Measurements from ENCODE around the gene KMT5C. TPM values are rescaled to one million over a fixed set of nuclear protein-coding genes. Genes with fewer than 3 reads are reported as not detected.

KMT5C gene
- total and polyA plus RNA-seq, 2 donors = 7.7 to 23.5 TPM

- H3K27me3 ChIP-seq (ENCODE audit: control insufficient read depth in 2 of 2, insufficient read depth in 1 of 2, low read length in 1 of 2) = peaks cover 16 to 79% of the 10 kb centered on the region in 2 donors
- WGBS = 61% methylated on average over 21 of the region's 21 CpGs
- no peak for DNase-seq (ENCODE audit: low read depth in 6 of 9, low spot score in 9 of 9)
- no peaks in the 10 kb centered on the region for H3K9me3 ChIP-seq (ENCODE audit: control insufficient read depth in 2 of 2, insufficient read depth in 1 of 2, low read length in 1 of 2)
- H3K27ac ChIP-seq (ENCODE audit: low read depth in 1 of 2, low read length in 1 of 2) = no peak within 1 kb of the TSS
- H3K36me3 ChIP-seq (ENCODE audit: control insufficient read depth in 2 of 2, insufficient read depth in 2 of 2, low read length in 1 of 2) = no peaks in the 10 kb centered on the region
- peaks cover 0 to 7% of the 10 kb centered on the region in 2 donors for H3K4me1 ChIP-seq (ENCODE audit: control insufficient read depth in 2 of 2, insufficient read depth in 2 of 2, low read length in 2 of 2)
- no peak within 1 kb of the TSS for H3K4me3 ChIP-seq (ENCODE audit: low read length in 2 of 2)
Observed at GRCh38 chr19:55376241-55376933, 36.7 kb downstream of the KMT5C start, which contains the start of gene TMEM190. Gene TMEM190 (plus strand): TSS chr19:55376826. CDS start chr19:55376854, 28 bp downstream.

GRCh38 chr19:55377356-55378131 lies 37.9 kb downstream of the KMT5C start:
- Histone ChIP-seq H3K4me1 (ENCODE audit: control insufficient read depth in 2 of 2, insufficient read depth in 2 of 2, low read length in 2 of 2) (peaks cover 0 to 5% of the 10 kb centered on the region in 2 donors), H3K27ac (ENCODE audit: low read depth in 1 of 2, low read length in 1 of 2) (no peak overlapping the region), H3K9me3 (ENCODE audit: control insufficient read depth in 2 of 2, insufficient read depth in 1 of 2, low read length in 1 of 2) (no peaks in the 10 kb centered on the region), H3K4me3 (ENCODE audit: low read length in 2 of 2) (no peak overlapping the region), H3K27me3 (ENCODE audit: control insufficient read depth in 2 of 2, insufficient read depth in 1 of 2, low read length in 1 of 2) (peaks cover 10 to 67% of the 10 kb centered on the region in 2 donors), H3K36me3 (ENCODE audit: control insufficient read depth in 2 of 2, insufficient read depth in 2 of 2, low read length in 1 of 2) (no peaks in the 10 kb centered on the region)
- WGBS = 60% methylated on average over 43 of the region's 43 CpGs
- DNase-seq (ENCODE audit: low read depth in 6 of 9, low spot score in 9 of 9) = no peak

GRCh38 chr19:55379174-55379573 lies 39.5 kb downstream of the KMT5C start:
- peaks cover 4 to 12% of the 10 kb centered on the region in 2 donors for H3K4me1 ChIP-seq (ENCODE audit: control insufficient read depth in 2 of 2, insufficient read depth in 2 of 2, low read length in 2 of 2)
- no peak overlapping the region for H3K4me3 ChIP-seq (ENCODE audit: low read length in 2 of 2)
- H3K36me3 ChIP-seq (ENCODE audit: control insufficient read depth in 2 of 2, insufficient read depth in 2 of 2, low read length in 1 of 2) = no peaks in the 10 kb centered on the region
- WGBS = 77% methylated on average over 11 of the region's 11 CpGs
- H3K27ac ChIP-seq (ENCODE audit: low read depth in 1 of 2, low read length in 1 of 2) = no peak overlapping the region
- no peaks in the 10 kb centered on the region for H3K9me3 ChIP-seq (ENCODE audit: control insufficient read depth in 2 of 2, insufficient read depth in 1 of 2, low read length in 1 of 2)
- H3K27me3 ChIP-seq (ENCODE audit: control insufficient read depth in 2 of 2, insufficient read depth in 1 of 2, low read length in 1 of 2) = peaks cover 8 to 51% of the 10 kb centered on the region in 2 donors
- DNase-seq (ENCODE audit: low read depth in 6 of 9, low spot score in 9 of 9) = no peak

DNA sequence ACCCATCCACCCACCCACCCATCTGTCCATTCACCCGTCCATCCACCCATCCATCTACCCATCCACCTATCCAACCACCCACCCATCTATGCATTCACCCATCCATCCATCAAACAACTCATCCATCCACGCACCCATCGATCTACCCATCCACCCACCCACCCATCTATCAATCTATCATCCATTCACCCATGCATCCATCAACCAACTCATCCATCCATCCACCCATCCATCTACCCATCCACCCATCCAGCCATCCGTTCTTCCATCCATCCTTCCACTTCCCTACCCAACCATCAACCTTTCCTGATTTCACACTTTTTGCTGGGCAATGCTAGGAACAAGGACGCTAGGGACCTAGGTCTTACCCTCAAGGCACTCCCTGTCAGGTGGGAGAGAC lies 42.3 kb downstream of the KMT5C start:
- peaks cover 0 to 22% of the 10 kb centered on the region in 2 donors for H3K27me3 ChIP-seq (ENCODE audit: control insufficient read depth in 2 of 2, insufficient read depth in 1 of 2, low read length in 1 of 2)
- H3K4me3 ChIP-seq (ENCODE audit: low read length in 2 of 2) = no peak overlapping the region
- 99% methylated on average over 5 of the region's 5 CpGs for WGBS
- peaks cover 14 to 26% of the 10 kb centered on the region in 2 donors for H3K4me1 ChIP-seq (ENCODE audit: control insufficient read depth in 2 of 2, insufficient read depth in 2 of 2, low read length in 2 of 2)
- peaks cover 0 to 6% of the 10 kb centered on the region in 2 donors for H3K36me3 ChIP-seq (ENCODE audit: control insufficient read depth in 2 of 2, insufficient read depth in 2 of 2, low read length in 1 of 2)
- no peak overlapping the region for H3K27ac ChIP-seq (ENCODE audit: low read depth in 1 of 2, low read length in 1 of 2)
- no peaks in the 10 kb centered on the region for H3K9me3 ChIP-seq (ENCODE audit: control insufficient read depth in 2 of 2, insufficient read depth in 1 of 2, low read length in 1 of 2)
- no peak for DNase-seq (ENCODE audit: low read depth in 6 of 9, low spot score in 9 of 9)

DNA sequence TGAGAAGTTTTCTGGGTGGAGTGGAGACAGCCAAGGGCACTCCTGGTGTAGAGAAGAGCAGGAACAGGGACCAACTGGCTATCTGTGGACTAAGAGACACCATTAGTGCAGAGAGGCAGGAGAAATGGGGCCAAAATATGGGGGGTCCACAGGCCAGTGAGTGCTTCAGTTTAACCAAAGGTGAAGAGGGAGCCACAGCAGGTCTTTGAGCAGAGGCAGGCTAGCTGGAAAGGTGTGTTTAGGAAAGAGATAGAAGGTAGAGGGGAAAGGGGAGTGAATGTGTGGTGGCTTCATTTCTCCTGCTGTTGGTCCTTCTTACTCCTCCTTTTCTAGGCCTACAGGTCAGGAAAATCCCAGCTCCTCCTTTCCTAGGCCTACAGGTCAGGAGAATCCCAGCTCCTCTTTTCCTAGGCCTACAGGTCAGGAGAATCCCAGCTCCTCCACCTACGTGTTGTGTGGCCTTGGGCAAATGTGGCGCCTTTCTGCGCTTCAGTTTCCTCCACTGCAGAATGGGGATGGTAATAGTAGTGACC lies 42.9 kb downstream of the KMT5C start:
- no peak overlapping the region for H3K4me3 ChIP-seq (ENCODE audit: low read length in 2 of 2)
- H3K36me3 ChIP-seq (ENCODE audit: control insufficient read depth in 2 of 2, insufficient read depth in 2 of 2, low read length in 1 of 2) = peaks cover 5 to 11% of the 10 kb centered on the region in 2 donors
- no peak overlapping the region for H3K27ac ChIP-seq (ENCODE audit: low read depth in 1 of 2, low read length in 1 of 2)
- no peak for DNase-seq (ENCODE audit: low read depth in 6 of 9, low spot score in 9 of 9)
- H3K4me1 ChIP-seq (ENCODE audit: control insufficient read depth in 2 of 2, insufficient read depth in 2 of 2, low read length in 2 of 2) = peaks cover 19 to 32% of the 10 kb centered on the region in 2 donors
- WGBS = 97% methylated on average over 3 of the region's 3 CpGs
- H3K27me3 ChIP-seq (ENCODE audit: control insufficient read depth in 2 of 2, insufficient read depth in 1 of 2, low read length in 1 of 2) = peaks cover 0 to 17% of the 10 kb centered on the region in 2 donors
- H3K9me3 ChIP-seq (ENCODE audit: control insufficient read depth in 2 of 2, insufficient read depth in 1 of 2, low read length in 1 of 2) = no peaks in the 10 kb centered on the region

DNA sequence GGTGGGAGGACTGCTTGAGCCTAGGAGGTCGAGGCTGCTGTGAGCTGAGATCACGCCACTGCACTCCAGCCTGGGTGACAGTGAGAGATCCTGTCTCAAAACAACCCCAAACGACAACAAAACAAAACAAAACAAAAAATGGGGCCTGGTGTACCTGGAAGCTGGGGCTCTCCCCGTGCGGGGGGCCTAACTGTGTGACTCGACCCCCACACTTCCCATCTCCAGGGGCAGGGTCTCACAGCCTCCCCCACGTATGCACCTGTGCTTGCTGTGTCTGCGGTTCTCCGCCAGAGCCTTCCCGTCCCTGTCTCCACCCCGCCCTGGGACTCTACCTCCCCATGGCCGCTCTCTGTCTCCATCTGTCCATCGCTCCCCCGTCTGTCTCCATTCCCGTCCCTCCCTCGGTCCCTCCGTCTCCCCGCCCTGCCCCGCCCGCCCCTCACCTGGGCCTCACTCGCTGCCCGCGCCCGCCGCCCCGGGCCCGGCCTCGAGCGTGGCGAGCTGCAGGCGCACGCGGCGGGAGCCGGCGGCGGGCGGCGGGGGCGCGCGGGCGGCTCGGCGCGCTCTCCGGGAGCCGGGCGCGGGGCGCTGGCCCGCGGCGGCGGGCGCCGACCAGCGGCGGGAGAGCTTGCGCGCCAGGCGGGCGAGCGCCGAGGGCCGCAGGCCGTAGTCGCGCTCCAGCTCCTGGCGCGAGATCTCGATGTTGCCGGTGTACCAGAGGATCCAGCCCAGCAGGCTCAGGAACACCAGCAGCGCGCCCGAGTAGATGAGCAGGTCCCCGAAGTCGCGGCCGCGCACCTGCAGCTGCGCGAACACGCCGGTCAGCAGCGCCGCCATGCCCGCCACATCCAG lies 43.8 kb downstream of the KMT5C start:
- 4% methylated on average over 88 of the region's 88 CpGs for WGBS
- DNase-seq (ENCODE audit: low read depth in 6 of 9, low spot score in 9 of 9) = peak in 8 of 9 donors; percentile 23 to 59 (median 36)
- peaks cover 0 to 7% of the 10 kb centered on the region in 2 donors for H3K27me3 ChIP-seq (ENCODE audit: control insufficient read depth in 2 of 2, insufficient read depth in 1 of 2, low read length in 1 of 2)
- peak overlapping the region; percentile 76 to 99 for H3K27ac ChIP-seq (ENCODE audit: low read depth in 1 of 2, low read length in 1 of 2)
- no peaks in the 10 kb centered on the region for H3K9me3 ChIP-seq (ENCODE audit: control insufficient read depth in 2 of 2, insufficient read depth in 1 of 2, low read length in 1 of 2)
- H3K36me3 ChIP-seq (ENCODE audit: control insufficient read depth in 2 of 2, insufficient read depth in 2 of 2, low read length in 1 of 2) = peaks cover 14 to 21% of the 10 kb centered on the region in 2 donors
- peak overlapping the region; percentile 40 to 91 for H3K4me3 ChIP-seq (ENCODE audit: low read length in 2 of 2)
- H3K4me1 ChIP-seq (ENCODE audit: control insufficient read depth in 2 of 2, insufficient read depth in 2 of 2, low read length in 2 of 2) = peaks cover 26 to 41% of the 10 kb centered on the region in 2 donors

- Histone ChIP-seq H3K36me3 (ENCODE audit: control insufficient read depth in 2 of 2, insufficient read depth in 2 of 2, low read length in 1 of 2) (peaks cover 22 to 29% of the 10 kb centered on the region in 2 donors), H3K4me3 (ENCODE audit: low read length in 2 of 2) (peak within 1 kb of the TSS; percentile 91 to 95), H3K27me3 (ENCODE audit: control insufficient read depth in 2 of 2, insufficient read depth in 1 of 2, low read length in 1 of 2) (no peaks in the 10 kb centered on the region), H3K9me3 (ENCODE audit: control insufficient read depth in 2 of 2, insufficient read depth in 1 of 2, low read length in 1 of 2) (no peaks in the 10 kb centered on the region), H3K27ac (ENCODE audit: low read depth in 1 of 2, low read length in 1 of 2) (peak within 1 kb of the TSS; percentile 97 to 99), H3K4me1 (ENCODE audit: control insufficient read depth in 2 of 2, insufficient read depth in 2 of 2, low read length in 2 of 2) (peaks cover 26 to 49% of the 10 kb centered on the region in 2 donors)
- 11% methylated on average over 72 of the region's 72 CpGs for WGBS
- DNase-seq (ENCODE audit: low read depth in 6 of 9, low spot score in 9 of 9) = peak in 7 of 9 donors; percentile 33 to 64 (median 36)
Observed at GRCh38 chr19:55384131-55384919, 44.6 kb downstream of the KMT5C start, which contains the start of gene TMEM238. Gene TMEM238 (minus strand): TSS chr19:55384292. CDS start chr19:55384259, 33 bp downstream.
